UCSD-AML1 (cell line): ENCODE results near the gene ATP6V1F.
"Not testable (repeated sequence)": the region's sequence is repeated elsewhere in the genome, so short reads cannot be mapped to it uniquely, and the experiment has no call there.

Experiments
- DNase-seq: peaks from one replicate; lab custom pipeline; 2025; ENCODE audit not compliant: unreplicated experiment; lab: John Stamatoyannopoulos, UW

Gene ATP6V1F

GRCh38 chr7:128894101-128894440 lies 31.4 kb downstream of the ATP6V1F start:
- no peak for DNase-seq

DNA sequence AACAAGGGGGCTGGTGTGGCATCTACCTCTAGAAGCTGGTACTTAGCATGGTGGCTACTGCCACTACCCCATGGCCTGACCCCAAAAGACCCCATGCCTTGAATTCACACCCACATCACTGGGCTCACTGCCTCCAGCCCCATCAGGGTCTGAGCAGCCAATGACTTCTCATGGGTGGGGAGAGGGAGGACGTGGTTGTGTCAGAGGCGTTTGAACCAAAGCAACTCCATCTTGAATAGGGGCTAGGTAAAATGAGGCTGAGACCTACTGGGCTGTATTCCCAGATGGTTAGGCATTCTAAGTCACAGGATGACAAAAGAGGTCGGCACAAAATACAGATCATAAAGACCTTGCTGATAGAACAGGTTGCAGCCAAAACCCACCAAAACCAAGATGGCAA lies 32.7 kb downstream of the ATP6V1F start:
- DNase-seq = no peak

GRCh38 chr7:128899392-128899791 lies 36.7 kb downstream of the ATP6V1F start:
- DNase-seq = no peak

- no peak for DNase-seq
Measured at GRCh38 chr7:128900237-128900636, 37.6 kb downstream of the ATP6V1F start.

GRCh38 chr7:128902761-128903585 lies 40.3 kb downstream of the ATP6V1F start:
- no peak for DNase-seq

DNA sequence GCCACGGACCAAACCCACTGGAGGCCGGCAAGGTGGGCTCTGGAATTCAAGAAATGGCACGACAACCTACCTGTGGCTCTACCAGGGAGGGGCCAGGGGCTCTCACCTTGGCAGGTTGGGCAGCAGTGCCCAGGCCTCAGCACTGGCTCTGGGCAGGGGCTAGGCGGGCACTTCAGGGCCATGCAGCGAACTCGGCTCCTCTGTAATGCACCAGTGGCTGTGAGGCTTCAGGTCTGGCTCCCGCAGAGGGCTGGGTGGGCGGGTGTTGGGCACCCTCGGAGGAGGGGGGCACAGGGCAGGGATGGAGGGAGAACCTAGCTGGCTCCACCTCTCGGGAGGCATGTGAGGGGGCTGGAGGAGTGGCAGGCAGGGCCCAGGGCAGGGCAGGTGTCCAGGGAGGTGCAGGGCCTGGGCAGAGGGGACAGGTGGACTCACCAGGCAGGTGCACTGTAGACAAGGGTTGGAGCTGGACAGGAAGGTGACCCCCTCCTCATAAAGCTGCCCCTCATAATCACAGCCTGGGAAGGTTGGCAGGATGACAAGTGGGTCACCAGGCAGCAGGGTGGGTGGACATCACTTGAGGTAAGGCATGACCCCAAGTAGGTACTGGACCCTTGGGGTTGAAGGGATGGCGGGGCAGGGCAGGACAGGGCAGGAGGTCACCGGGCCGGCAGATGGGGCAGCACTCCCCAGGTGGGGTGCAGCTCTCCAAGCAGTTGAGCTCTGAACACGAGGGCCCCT lies 41.1 kb downstream of the ATP6V1F start:
- no peak for DNase-seq

DNA sequence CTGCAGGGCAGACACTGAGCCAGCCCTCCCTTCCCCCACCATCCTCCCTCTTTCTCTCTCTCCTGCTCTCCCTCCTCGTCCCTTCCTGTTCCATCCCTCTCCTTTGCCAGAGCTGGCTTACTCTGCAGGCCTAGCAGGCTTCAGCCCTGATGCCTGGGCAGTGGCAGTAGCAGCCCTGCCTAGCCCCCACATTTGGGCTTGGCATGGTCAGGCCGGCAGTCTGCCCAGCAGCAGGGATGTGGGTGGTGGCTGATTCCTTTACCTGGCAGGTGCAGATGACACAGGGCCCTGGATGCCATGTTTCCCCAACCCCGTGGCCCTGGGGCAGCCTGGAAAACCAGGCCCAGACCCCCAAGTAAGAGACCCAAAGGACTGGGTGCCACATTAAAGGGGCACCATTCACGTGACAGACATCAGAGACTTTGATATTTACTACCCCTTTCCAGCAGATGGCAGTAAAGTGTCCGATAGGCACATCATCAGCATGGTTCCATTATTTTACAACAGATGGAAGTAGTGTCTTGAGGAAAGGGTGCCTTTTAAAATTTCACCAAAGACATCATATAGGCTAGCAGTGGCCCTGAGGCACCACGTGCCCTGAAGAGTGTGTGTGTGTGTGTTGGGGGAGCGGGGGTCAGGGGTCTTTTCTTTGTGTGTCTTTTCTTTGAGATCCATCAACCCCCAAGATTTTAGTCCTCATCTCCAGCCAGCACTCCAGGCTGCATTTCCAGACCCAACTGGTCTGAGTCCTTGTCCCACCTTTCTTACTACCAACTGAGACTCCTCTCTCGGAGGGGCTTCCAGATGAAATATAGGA lies 41.9 kb downstream of the ATP6V1F start:
- DNase-seq = no peak

DNA sequence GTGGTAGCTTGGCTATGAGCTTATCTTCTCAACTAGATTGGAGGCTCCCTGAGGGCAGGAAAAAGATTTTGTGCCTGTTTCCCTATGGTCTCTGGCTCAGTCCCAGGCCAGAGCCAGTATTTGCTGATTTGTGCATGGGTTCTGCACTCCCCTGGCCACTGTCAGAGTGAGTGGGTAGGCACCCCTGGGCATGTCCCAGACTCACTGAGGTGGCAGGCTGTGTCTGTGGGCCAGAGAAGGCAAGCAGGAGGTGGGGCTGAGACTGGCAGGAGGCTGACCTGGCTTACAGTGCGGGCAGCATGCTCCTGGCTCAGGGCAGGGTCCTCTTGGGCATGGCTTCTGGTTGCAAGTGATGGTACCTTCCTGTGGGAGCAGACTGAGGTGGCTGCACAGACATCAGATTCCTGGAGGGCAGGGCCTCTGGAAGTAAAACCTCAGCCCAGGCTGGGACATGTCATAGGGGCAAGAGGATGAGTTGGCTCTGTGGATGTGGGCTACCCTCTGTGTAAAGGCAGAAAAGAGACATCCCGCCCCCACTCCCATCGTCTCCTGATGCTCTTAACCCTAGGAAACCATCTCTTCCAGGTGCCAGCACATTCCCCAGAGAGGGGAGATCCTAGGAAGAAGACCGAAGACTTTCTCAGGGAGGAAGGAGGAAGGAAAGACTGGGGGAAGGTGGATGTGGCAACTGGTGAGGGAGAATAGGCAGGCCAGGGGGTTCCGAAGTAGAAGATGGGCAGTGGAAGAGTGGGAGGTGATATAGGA lies 43.5 kb downstream of the ATP6V1F start:
- DNase-seq = no peak

- DNase-seq = no peak
Measured at GRCh38 chr7:128906766-128907559, 44.3 kb downstream of the ATP6V1F start.

DNA sequence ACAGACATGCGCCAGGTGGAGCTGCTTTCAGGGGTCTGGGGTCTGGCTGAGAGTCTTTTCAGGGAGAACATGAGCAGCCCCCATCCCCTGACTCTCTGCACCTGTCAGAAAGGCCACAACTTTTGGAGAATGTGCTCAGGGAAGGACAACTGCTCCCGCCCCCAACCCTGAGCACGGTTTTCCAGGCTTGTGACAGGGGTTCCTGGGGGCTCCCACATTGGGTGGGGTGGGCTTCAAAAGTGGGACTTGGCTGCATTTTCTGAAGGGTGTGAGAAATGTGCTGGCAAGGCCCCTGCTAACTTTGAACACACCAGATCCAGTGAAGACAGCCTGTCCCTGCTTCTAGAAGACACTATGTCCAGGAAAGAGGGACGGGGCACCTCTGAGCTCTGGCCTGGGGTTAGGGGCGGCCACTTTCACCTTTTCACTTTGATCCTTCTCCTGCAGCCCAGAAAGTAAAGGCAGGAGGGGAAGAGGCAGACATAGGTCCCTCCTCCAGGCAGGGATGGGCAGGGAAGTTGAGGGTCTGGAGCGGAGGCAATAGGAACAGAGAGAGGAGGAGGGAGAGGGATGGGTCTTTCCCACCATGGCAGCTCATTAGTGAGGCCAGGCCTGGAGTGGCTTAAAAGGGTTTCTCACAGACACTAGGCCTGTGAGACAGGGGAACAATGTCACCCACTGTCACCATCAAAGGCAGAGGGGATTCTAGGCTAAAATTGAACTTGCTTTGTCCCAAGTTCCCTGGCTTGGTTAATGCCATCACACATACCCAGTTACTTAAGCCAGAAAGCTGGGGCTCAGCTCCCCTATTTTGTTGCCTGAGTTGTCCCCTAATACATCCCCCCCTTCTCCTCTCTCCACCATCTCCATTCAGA lies 46.3 kb downstream of the ATP6V1F start:
- DNase-seq = no peak

DNA sequence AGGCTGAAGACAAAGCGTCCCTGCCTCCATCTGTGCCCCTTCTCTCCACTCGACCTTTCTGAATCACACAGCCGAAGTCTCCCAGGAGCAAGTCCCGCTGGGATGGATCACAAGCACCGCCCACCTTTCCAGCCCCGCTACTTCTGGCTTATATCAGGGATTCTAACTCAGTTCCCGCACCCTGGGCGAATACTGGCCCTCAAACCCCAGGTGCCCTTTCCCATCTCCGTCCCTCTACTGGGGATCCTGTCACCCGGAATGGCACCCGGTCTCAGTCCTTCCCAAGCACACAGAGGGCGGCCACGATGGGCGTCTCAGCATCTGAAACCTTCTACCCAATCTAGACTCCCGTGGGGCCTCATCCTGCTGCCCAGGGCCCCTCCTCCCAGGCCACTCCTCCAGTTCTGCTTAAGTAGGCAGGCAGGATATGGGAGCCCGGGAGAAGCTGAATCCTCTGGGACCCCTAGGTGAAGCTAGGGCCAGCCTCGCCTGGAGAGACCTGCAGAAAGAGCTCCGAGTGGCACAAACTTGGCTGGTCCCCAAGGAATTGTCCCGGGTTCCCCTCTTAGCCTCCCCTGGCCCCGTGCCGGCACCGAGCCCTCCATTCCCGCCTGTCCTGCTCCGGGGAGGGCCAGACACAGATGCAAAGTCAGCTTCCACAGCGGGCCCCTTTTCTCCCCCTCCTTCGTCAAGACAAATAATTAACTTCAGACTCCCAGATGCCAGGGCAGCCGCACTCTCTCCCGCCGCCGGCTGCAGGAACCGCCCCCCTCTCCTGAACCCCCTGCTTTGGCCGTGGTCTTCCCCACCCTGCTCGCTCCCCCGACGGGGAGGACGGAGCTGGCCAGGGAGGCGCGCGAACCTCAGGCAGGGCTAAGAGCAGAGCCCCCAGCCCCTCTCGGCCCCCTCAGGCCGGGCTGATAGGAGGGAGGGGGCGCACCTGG lies 47.2 kb downstream of the ATP6V1F start:
- no peak for DNase-seq

GRCh38 chr7:128910569-128910945 lies 47.9 kb downstream of the ATP6V1F start, which contains the start of gene KCP:
Gene KCP (minus strand): TSS chr7:128910709. CDS start chr7:128910676, 33 bp downstream.
- DNase-seq = no peak

DNA sequence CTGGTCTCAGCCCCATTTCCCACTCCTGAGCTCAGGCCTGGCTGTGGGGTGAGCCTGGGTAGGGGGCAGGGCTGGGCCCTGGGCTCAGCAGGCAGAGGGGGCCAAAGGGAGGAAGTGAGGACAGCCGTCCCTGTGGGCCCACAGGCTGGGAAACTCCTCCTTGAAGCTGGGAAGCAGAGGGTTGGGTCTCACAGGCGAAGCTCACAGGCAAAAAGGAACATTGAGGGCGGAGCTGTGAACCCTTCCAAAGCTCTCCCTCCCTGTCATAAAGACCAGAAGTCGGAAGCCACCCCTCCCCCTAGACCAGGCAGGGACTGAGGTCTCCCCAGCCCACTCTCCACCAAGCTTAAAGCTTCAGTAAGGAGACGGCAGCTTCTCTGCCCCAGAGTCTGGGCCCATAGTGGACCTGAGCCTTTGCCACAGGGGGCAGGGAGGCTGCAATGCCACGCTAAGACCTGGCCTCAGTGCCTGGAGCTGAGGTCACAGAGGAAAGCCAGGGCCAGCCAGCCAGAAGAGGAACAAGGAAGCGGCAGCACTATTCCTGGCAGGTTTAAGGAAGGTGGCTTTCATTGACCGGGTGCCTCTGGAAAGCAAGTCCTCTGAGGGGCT lies 48.9 kb downstream of the ATP6V1F start:
- DNase-seq = peak; percentile 55

- no peak for DNase-seq
Measured at GRCh38 chr7:128912281-128912680, 49.6 kb downstream of the ATP6V1F start.

DNA sequence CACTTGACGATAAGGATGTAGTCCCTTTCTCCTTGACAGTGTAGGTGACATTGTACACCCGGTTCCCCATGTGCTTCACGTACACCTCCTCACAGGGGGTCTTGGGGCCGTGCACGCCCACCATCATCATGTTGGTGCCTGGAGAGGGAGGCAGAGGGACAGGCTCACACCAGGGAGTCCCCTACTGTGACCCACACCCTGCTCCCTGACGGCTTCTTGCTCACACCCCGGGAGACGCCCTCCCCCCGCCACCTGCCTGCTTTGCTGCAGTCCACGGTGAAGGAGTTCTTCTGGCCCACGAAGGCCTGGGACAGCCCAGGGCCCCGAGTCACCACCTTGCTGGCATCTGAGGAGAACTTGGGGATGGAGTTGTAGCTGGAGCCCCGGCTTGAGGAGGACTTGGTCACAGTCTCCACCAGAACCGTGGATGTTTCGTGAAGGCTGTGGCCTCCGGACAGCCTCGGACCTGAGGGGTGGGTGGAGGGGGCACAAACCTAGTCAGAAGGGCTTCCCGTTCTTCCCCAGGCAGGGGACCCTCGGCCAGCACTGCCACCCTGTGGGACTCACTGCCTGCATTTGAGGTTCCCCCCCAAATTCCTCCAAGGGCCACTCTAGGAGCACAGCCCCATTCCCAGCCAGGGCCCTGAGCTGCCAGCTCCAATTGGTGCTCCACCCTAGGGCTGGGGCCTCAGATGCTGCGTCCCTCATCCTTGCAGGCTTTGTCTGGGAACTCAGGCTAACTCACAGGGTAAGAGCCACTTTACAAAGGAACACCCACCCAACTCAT lies 50.2 kb downstream of the ATP6V1F start:
- not testable (repeated sequence) for DNase-seq

GRCh38 chr7:128913870-128914565 lies 51.4 kb downstream of the ATP6V1F start:
- no peak for DNase-seq
